Liver (tissue), 3 donors: ENCODE results near the gene RGS10.

Source experiments
- MAX ChIP-seq: IDR thresholded peaks from 2 replicates; pipeline ENCODE4 v1.6.1; 2016; ENCODE audit warnings: antibody characterized with exemption
- RAD21 ChIP-seq, 2 donors: IDR thresholded peaks; 2 replicates each; pipeline ENCODE4 v1.6.1; 2016; ENCODE audit warnings: antibody characterized with exemption in 2 of 2, mild to moderate bottlenecking in 2 of 2
- SP1 ChIP-seq: IDR thresholded peaks from 2 replicates; pipeline ENCODE4 v1.6.1; 2018; ENCODE audit warnings: antibody characterized with exemption, mild to moderate bottlenecking
- TAF1 ChIP-seq: conservative IDR thresholded peaks from 2 replicates; pipeline ENCODE4 v1.6.1; 2016; ENCODE audit warnings: antibody characterized with exemption, mild to moderate bottlenecking
- YY1 ChIP-seq: IDR thresholded peaks from 2 replicates; pipeline ENCODE4 v1.6.1; 2016; ENCODE audit warnings: antibody characterized with exemption, mild to moderate bottlenecking
- ZBTB33 ChIP-seq: IDR thresholded peaks from 2 replicates; pipeline ENCODE4 v1.6.1; 2016; ENCODE audit warnings: antibody characterized with exemption
- TF ChIP-seq, protein P1 (sequence below): fragments of 150-350 bp; IDR thresholded peaks from 2 replicates; pipeline ENCODE4 v1.5.1; 2017; ENCODE audit warnings: improper control_type of control experiment, low read depth, low read length; ENCODE audit not compliant: missing input control
- donor health status: healthy.
- donor health status: healthy.

DNA sequence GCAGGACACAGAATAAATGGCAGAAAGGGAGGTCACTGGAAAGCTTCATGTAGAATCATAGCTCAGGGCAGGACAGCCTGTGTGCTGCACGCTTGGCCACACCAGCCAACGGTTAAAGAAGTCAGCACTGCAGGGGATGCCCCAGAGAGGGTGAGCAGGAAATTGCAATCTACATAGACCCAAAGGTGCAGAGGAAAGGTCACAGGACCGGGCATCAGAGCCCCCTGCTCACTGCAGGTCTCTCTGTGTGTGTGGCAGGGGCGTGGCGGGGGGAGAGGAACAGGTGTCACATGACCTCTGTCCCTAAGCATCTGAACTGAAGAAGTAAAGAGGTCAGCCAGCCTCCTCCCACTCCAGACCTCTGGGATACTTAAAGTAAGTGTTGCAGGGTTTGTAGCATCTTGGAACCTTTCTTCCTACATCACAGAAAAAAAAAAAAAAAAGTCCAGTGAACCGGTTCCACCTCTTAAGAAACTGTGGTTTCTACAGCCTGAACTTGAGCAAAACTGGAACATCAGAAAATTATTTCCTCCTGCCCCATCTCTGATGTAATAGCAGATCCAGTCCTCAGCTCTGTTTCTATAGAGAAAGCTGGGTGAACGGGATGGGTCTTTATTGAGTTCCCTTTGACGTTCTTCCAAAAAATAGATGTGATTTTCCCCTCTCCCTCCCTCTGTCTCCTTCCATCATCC, 64.3 kb downstream of the RGS10 start:
- TF ChIP-seq TAF1 (no peak), SP1 (no peak), ZBTB33 (no peak), YY1 (no peak), MAX (no peak), RAD21 (IDR thresholded peaks at IDR 0.05) (no peak)
- TF ChIP-seq, protein P1, sequence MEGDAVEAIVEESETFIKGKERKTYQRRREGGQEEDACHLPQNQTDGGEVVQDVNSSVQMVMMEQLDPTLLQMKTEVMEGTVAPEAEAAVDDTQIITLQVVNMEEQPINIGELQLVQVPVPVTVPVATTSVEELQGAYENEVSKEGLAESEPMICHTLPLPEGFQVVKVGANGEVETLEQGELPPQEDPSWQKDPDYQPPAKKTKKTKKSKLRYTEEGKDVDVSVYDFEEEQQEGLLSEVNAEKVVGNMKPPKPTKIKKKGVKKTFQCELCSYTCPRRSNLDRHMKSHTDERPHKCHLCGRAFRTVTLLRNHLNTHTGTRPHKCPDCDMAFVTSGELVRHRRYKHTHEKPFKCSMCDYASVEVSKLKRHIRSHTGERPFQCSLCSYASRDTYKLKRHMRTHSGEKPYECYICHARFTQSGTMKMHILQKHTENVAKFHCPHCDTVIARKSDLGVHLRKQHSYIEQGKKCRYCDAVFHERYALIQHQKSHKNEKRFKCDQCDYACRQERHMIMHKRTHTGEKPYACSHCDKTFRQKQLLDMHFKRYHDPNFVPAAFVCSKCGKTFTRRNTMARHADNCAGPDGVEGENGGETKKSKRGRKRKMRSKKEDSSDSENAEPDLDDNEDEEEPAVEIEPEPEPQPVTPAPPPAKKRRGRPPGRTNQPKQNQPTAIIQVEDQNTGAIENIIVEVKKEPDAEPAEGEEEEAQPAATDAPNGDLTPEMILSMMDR, result no peak
